ENCODE data around the gene PRSS48.
"Not testable (repeated sequence)": the region's sequence is repeated elsewhere in the genome, so short reads cannot be mapped to it uniquely, and the experiment has no call there.

Gene PRSS48

DNA sequence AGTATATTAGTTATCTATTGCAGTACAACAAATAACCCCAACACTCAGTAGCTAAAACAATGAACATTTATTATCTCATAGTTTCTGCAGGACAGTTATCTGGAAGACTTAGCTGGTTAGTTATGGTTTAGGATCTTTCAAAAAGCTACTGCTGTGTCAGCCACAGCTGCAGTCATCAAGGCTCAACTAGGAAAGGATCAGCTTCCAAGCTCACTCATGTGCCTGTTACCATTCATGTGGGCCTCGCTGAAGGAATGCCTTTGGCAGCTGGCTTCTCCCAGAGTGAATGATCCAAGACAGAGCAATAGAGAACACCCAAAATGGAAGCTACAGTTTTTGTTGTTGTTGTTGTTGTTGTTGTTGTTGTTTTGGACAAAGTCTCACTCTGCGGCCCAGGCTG, 13.5 kb upstream of the PRSS48 start:
- DNase-seq, result no peak

DNA sequence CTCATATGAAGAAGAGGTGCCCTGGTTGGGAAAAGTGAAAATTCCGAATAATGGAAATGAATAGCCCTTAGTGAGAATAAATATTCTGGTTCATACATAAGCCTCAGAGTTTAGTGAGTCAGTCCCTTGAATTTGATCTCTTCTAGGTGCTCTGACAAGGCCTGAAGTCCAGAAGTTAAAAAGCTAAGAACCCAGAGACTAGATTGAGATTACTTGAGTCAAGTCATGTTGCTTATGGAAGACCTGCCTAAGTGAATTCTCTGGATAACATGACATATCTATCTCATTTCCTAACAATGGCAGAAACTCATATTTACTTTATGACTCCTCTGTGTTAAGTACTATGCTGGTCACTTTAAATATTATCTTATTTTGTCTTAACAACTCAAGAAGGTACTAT, 10.5 kb upstream of the PRSS48 start:
- no peak for DNase-seq

DNA sequence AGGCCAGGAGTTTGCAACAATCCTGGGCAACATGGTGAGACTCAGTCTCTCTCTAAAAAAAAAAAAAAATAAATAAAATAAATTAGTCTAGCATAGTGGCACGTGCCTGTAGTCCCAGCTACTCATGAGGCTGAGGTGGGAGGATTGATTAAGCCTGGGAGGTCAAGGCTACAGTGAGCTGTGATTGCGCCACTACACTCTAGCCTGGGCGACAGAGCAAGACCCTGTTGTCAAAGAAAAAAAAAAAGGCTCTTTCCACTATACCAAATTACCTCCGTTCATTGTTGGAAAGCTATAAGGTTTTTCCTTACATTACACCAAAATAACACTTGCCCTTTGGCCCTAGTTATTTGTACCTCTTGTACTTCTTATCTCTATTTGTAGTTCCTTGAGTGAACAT, 9.9 kb upstream of the PRSS48 start:
- no peak for DNase-seq

DNA sequence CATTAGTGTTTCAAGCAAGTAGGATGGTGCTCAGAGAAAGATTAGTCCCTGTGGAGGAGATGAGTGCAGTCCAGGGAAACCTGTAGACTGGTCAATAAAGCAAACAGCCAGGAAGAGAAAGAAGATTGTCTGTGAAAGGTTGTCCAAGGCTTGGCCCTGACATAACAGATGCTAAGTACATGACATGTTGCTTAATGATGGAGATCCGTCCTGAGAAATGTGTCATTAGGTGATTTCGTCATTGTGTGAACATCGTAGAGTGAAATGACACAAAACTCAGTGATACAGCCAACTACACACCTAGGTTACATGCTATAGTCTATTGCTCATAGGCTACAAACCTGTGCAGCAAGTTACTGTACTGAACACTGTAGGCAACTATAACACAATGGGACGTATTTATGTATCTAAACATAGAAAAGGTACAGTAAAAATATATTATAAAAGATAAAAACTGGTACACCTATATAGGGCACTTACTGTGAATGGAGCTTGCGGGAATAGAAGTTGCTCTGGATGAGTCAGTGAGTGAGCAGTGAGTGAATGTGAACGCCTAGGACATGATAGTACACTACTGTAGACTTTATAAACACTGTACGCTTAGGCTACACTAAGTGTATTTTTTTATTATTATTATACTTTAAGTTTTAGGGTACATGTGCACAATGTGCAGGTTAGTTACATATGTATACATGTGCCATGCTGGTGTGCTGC, 9.0 kb upstream of the PRSS48 start:
- no peak for DNase-seq

DNA sequence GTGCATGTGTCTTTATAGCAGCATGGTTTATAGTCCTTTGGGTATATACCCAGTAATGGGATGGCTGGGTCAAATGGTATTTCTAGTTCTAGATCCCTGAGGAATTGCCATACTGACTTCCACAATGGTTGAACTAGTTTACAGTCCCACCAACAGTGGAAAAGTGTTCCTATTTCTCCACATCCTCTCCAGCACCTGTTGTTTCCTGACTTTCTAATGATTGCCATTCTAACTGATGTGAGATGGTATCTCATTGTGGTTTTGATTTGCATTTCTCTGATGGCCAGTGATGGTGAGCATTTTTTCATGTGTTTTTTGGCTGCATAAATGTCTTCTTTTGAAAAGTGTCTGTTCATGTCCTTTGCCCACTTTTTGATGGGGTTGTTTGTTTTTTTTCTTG, 8.1 kb upstream of the PRSS48 start:
- not testable (repeated sequence) for DNase-seq

DNA sequence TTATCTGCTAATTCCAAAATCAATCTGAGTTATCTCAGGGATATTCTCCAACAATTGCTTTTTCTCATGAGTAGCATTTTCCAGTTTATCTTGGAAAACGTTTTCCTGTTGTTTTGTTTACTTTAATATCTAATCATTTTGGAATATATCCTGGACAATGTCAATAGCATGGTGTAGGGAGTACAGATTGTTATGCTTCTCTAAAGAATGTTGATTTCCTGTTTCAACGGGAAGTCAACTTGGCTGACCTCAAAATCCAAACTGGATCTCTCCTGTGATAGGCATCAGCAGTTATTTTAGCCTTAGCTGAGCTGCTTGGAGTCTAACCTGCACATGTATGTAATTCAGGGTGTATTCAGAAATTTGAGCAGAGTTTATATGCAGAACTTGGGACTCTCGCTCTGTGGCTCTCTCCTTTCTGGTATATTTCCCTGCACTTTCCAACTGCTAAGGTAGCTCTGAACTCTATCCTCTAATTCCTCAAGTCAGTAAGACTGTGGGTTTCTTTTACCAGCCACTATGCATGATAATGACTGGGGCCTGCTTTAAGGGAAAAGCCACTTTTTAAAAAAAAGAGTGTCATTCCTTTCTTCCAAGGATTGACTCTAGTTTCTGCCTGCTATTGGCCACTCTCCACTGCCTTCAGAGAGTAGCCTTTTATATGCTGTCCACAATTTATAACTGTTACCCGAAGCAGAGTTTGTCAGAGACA, 7.7 kb downstream of the PRSS48 start:
- DNase-seq, result no peak

DNA sequence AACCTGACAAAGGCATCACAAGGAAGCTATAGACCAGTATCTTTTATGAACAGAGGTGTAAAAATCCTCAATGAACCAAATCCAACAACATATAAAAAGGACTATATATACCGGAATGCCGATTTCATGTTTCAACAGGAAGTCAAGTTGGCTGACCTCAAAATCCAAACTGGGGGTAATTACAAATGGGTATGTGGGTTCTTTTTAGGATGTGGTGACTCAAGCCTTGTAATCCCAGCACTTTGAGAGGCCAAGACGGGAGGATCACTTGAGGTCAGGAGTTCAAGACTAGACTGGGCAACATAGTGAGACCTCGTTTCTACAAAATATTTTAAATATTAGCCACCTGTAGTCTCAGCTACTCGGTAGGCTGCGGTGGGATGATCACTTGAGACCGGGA, 10.4 kb downstream of the PRSS48 start:
- no peak for DNase-seq

DNA sequence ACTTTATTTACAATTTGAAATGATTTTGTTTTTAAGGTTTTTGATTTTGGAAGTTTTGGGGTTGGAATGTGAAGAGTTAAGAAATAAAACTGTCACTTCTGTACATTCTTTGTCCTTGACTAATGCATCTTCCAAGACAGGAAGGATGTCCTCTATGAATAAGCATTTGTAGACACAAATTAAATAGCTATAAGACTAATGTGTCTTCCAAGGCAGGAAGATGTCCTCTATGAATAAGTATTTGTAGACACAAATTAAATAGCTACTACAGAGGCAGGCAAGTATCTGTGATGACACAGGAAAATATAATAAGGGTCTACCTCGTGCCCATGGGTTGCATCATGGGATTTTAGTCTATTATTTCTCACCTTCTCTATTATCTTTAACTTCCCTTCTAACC, 14.5 kb downstream of the PRSS48 start:
- DNase-seq, result no peak

DNA sequence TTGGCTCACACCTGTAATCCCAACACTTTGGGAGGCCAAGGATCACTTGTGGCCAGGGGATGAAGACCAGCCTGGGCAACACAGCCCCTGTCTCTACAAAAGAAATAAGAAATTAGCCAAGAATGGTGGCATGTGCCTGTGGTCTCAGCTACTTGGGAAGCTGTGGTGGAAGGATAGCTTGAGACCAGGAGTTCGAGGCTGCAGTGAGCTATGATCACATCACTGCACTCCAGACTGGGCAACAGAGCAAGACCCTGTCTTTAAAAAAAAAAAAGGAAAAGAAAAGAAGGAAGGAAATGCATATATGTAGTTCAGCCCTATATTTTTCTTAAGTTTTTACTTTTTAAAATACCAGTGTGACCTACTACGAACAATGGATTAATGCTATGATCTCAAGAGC, 15.1 kb downstream of the PRSS48 start:
- DNase-seq, result no peak

DNA sequence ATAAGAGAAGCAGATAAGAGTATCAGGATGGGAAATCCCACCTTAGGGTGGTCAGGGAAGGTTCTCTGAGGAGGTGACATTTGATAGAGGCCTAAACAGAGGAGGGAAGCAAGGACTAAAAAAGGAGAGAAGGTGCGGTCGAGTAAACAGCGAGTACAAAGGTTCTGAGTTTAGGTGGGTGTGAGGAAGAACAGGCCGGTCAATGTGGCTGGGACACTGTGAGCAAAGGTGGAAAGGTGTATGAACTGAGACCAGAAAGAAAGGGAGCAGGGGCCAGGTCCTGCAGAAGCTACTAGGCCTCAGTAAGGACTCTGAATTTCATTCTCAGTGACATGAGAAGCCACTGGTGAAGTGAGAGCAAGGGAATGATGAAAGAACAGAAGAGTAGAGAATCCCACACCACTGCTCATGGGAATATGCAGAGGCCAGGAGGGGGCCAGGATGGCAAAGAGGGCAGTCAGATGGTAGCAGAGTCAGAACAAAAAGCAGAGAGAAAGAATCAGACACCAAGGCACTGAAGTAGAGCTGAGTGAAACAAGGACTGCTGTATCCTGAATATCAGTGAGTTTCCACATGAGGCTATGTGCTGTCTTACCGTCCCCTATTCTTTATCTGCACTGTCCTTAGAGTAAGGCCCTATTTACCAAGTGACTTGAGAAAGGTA, 18.0 kb downstream of the PRSS48 start:
- DNase-seq, result no peak

DNA sequence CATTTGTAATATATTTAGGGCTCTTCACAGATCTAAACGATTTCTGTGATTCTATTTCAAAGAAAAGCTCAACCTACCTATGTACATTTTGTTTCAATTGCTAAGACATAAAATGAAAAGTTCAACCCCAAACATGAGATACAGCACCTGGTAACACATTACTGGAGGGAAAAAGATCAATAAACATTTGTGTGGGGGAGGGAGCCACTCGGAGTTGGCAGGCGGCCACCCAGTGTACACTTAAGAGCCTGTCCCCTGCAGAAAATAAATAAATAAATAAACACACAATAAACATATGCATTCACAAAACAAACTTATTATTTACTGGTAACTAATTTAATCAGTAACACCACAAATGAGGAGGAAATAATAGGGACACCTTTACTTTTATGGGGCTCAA, 19.3 kb downstream of the PRSS48 start:
- DNase-seq, result no peak

DNA sequence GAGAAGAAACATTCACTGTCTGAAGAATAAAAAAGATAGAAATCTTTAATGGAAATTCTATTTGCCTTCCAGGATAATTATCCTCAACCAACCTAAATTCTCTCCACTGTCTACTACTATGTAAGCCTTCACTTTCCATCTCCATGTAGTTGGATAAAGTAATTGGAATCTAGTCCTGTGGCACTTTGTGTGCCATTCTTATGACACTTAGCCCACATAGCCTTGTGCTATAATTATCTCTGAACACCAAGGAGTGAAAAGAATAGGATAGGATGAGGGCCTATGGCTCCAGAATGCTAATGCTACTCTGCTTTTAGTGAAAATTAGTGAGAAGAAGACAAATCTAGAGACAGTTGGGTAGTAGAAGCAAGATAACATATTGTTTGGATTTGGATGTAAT, 20.2 kb downstream of the PRSS48 start:
- DNase-seq, result no peak

DNA sequence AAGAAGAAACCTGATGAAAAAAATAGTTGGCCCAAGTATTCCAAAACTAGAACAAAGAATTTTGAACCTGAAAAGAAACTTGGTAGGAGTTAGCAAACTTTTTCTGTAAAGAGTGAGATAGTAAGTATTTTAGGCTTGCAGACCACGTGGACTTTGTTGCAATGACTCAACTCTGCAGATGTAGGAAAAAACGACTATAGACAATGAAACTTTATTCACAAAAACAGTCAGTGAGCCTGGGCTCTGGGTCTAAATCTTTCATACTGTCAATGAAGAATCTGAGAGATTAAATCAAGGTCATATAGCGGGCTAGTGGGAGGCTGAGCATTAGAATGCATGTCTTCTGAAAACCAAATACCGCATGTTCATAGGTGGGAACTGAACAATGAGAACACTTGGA, 25.5 kb downstream of the PRSS48 start:
- DNase-seq, result no peak

DNA sequence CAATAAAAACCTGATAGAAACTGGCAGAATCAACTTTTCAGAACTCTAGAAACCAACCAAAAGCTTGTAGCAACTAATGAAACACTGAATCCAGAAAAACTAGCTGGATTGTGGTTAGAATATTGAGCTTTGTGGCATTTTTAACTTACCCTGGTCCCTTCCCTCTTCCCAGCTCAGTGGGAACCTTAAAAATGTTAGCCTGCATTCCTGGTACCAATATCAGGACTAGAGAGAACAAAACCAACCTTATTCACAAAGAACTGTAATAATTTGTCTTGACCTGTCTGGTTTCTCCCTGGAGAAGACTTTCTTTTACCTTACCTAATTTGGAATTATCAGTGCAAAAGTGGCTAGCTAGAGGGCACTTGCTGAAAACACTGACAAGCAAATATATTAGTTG, 27.3 kb downstream of the PRSS48 start:
- no peak for DNase-seq

DNA sequence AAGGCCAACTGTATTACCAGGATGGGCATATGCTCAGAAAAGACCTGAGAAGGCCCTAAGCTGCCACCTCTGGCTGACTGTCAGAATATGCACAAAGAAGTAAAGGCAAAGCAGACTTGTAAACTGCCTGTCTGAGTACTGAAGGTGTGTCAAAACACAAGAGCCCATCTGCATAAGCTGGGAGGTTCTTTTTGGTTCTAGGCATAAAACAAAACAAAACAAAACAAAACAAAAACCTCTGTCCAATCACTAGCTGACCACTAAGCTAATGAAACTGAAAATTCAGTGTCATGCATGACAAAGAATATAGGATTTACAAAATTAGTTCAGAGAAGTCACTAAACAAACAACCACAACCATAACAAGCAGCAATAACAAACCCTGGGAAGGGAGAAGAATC, 27.8 kb downstream of the PRSS48 start:
- DNase-seq, result no peak

DNA sequence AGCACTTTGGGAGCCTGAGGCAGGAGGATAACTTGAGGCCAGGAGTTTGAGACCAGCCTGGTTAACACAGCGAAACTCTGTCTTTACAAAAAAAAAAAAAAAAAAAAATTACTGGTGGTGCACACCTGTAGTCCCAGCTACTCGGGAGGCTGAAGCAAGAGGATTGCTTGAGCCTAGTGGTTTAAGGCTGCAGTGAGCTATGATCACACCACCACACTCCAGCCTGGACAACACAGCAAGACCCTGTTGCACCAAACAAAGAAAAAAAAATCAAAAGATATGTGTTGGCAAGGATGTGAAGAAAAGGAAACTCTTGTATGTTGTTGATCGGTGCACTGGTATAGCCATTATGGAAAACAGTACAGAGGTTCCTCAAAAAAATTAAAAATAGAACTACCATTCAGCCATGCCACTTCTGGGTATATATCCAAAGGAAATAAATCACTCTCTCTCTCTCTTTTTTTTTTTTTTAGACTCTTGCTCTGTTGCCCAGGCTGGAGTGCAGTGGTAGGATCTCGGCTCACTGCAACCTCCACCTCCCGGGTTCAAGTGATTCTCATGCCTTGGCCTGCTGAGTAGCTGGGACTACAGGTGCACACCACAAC, 33.3 kb downstream of the PRSS48 start:
- no peak for DNase-seq

DNA sequence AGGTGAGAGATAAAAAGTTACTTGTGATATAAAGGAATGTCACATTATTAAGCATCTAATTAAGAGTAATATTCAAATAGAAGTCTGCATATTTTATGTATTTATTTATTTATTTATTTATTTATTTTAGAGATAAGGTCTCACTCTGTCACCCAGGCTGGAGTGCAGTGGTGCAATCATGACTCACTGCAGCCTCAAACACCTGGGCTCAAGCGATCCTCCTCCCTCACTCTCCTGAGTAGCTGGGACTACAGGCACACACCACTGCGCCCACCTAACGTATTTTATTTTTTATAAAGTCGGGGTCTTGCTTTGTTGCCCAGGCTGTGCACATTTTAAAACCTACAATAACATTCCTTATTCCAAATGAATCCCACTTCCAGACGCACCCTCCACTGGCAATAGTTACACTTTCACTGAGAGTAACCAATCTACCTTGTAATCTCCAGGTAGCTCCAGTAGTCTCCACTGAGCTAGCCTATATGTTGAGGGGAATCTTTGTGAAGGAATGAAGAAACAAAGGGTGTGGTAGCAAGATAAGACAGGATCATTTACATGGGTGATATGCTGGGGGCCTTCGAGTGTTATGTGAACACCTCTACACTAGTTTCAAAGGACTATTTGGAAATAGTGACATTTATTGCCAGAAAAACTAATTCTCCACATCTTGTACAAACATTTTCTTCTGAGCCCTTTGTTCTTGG, 36.5 kb downstream of the PRSS48 start:
- no peak for DNase-seq

DNA sequence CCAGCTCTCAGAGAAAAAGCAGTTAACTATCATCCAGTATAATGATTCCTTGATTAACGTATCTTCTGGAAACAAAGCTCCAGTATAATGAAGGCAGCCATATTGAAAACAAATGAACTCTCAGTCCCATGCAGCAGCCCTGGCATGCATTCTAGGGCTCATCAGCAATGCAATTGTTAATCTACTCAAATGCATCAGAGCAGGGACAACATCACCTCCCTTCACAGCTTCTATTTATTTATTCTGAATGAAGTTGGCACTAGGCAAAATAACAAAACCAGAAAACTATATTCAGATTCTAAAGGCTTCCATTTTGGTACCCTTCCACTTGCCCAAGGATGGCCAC, 37.0 kb downstream of the PRSS48 start:
- no peak for DNase-seq

DNA sequence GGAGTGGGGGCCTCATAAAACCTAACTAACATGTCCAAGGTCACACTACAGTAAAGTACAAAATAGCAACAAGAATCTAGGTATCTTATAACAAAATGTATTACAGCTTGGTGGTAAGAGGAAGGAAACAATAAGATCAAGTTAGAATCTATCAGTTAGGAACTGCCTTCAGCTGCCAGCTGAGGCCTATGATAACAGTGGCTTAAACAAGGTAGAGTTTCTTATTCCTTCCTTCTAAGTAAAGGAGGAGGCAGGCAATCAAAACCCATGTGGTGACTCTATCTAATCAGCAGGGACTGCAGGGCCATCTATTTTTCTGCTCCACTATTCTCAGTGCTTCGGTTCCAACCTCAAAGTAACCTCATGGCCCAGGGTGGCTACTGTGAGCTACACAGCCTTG, 37.5 kb downstream of the PRSS48 start:
- DNase-seq, result no peak

DNA sequence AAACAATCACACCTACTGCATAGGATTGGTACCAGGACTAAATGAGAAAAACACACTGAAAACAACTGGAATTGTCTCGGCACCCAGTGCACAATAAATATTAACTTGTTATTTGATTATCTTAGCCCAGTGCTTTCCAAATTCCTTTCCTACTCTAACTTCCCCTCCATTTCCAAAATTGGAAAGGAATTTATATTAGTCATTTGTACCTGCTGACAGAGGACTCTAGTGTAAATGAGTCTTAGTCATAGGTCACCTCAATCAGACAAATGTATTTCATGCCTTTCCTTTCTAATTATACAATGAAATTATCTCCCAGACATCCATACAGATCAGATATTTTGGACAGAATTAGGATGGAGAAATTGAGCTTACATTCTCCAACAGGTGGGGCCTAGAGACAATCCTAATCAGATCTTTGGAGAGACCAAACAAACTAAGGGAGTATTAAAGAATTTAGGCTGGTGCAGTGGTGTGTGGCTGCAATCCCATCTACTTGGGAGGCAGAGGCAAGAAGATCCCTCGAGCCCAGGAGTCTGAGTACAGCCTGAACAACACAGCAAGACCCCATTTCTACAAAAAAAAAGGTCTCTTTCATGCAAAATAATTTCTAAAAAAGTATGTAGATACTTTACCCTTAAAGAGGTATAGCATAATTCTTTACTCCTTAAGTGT, 38.4 kb downstream of the PRSS48 start:
- DNase-seq, result no peak

DNA sequence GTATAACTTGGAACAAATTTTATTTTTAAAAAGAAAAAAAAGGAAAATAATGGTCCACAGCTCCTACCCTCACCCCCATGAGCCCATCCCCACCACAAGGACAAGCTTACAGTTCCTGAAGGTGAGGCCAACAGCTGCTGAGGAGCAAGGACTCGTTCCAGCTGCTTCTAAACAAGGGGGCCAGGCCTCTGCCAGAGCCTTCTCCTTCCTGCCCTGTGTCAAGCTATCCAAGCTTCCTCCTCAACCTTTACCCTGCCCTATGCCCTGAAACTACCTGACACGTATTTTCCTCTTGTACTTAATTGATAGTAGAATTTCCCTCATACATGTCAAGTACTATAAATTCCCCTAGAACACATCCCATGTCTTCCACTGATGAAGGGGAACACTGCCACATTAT, 39.7 kb downstream of the PRSS48 start:
- no peak for DNase-seq

DNA sequence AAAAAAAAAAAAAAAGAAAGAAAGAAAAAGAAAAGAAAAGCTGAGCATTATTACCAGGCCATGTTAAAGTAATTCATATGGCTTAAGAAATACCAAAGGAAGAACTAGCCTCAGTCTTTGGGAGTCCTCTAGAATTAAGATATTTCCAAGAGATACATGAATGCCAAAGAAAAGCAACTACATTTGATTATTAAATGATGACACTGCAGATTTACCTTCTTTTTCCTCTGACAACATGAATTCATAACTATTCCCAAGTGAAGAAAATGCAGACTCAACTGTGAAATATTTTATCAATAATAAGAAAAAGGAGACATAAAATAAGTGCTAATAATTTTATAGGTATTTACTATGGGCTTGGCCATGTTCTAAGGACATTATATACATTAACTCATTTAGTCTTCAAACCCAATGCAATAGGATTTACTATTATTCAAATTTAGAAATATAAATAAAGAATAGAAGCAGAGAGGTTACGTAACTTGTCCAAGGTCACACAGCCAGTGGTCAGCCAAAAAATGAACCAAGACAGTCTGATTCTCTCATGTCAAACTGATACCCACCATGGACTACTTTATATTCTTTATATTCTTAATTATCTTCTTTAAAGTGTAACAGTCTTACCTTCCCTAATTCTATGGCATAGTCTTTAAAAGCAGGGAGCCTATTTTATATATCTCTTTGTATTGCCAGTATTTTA, 41.5 kb downstream of the PRSS48 start:
- DNase-seq, result no peak
